ENCODE measurements around the gene HDAC10. TPM values are rescaled to one million over a fixed set of nuclear protein-coding genes. Genes with fewer than 3 reads are reported as not detected.

HDAC10 gene
- total RNA-seq, 1 donor from 2014 or later: 55.5 TPM

DNA sequence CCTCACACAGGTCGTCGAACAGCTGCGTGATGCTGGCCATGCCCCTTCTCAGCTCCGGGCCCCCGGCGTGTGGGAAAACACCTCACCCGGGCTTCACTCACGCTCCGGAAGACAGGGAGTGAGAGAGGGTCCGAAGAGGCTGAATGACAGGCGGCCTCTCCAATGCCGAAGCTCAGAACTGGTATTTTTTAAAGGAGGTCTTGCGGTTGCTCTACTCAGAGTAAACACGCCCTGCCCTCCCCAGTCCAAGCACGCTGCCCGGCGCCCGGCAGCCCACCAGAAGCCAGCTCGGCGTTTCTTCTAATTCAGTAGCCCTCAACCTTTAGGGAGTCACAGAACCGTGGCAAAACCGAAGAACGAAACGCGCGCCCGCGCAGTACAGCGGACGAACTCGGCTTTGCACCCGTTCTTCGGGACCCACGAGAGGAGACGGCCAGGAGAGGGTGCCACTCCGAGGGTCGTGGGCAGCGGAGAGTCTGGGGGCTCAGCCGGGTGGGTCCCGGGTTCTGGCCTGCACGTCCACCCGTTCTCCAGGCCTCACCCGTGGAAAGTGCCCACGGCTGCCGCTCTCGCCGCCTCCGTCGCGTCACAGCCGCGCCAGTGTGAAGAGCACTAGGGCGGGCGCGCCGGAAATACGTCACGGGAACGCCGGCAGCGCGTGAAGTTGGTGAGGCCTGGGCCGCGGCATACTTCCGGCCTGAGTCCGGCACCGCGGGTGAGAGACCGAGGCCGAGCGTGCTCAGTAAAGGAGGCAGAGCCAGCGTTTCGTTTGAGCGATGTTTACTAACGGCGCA lies 6.4 kb downstream of the HDAC10 start, which contains the start of gene TUBGCP6:
TSS of gene TUBGCP6 (minus strand) at position 604 of the 794 bp plus-strand sequence. CDS start at position 40, 564 bp downstream.
- no peak for DNase-seq (ENCODE audit: extremely low read depth, low read depth, low spot score)

DNA sequence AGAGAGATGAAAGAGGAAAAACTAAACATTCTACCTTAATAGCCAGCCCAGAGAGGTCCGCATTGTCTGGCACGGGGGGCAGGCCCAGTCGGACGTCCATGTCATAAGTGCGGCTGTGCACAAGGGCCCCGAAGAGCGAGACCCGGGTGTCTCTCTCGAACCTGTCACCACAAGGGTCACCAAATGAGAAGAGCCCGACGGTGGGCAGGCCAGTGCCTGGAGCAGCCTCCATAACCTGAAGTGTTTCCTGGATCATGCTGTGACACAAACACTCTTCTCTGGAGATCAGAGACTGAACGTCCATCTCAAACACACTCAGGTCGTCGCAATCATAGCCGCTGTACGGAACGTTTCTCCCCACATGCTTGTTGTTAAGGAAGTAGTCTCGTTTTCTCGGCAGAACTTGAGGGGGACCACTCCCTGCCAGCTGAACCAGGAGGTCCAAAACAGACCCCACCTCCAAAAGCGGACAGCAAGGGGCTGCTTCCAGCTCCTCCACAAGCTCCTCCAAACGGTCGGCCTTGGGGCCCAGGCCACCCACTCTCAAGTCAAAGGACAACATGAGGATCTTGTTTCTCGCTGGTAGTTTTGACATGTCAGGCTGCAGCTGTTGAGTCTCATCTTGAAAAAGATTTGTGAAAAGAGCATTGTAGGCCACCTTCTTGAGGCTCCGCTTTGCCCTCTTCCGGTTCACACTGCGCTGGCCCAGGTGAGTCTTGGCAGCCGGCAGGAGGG lies 7.2 kb downstream of the HDAC10 start:
- no peak for DNase-seq (ENCODE audit: extremely low read depth, low read depth, low spot score)

DNA sequence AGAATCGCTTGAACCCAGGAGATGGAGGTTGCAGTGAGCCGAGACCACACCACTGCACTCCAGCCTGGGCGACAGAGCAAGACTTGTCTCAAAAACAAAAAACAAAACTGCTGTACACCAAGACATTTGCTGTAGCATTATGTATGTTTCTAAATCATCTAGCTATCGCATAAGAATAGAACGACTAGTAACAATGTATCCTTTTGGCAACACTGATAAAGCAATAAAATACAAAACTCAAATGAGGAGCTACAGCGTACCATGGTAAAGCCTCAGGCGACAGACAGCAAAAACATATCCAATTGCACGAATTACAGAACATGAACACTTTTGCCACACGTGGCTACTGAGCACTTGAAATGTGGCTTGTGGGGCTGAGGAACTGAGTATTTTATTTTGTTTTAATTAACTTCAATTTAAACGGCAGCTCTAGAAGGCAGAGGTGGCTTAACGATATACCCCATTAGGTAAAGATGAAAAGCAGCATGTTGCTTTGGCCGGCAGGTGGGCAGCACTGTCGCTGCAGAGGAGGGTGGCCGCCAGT lies 8.6 kb downstream of the HDAC10 start:
- no peak for DNase-seq (ENCODE audit: extremely low read depth, low read depth, low spot score)

DNA sequence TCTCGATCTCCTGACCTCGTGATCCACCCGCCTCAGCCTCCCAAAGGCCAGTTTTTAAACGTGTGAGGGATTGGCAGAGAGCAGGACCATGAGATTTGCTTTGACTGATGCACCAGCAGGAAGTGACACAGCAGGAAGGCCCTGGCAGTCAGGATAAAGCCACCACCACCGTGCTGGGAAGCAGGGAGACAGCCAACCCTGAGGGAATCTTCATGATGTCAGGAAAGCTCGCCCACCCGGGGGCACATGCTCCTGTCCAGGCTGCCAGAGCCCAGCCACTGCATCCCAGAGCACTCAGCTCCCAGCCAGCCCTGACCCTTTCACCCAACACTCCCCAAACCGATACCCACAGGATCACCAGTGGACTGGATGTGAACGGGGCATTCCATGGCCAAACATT lies 12.3 kb downstream of the HDAC10 start:
- no peak for DNase-seq (ENCODE audit: extremely low read depth, low read depth, low spot score)

DNA sequence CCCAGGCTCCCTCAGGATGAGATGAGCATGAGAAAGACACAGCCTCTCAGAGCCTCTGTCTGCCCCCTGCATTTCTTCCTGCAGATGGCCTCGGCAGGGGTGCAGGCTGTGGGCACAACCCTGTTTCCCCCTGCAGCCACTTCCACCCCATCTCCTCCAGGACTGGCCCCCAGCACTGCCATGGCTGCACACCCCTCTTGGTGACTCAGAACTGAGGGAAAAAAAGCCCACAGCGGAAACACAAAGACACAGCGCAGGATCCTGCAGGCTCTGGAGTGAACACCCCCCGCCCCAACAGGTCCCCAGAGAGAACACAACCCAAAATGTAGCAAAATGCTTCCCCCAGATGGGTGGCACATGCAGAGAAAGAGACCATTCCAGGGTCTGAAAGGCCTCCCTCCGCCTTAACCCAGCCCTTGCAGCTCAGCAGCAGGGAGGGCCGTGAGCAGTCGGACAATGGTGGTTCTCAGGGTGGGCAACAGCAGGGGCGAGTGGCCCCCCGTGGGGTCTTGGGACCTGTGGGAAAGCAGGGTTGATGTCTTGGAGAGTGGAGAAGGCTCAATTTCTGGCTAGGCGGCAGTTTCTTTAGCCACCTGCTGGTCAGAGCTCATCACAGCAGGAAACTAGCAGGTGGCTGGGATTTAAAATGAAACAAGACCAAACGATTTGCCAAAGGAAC lies 14.2 kb downstream of the HDAC10 start:
- no peak for DNase-seq (ENCODE audit: extremely low read depth, low read depth, low spot score)

DNA sequence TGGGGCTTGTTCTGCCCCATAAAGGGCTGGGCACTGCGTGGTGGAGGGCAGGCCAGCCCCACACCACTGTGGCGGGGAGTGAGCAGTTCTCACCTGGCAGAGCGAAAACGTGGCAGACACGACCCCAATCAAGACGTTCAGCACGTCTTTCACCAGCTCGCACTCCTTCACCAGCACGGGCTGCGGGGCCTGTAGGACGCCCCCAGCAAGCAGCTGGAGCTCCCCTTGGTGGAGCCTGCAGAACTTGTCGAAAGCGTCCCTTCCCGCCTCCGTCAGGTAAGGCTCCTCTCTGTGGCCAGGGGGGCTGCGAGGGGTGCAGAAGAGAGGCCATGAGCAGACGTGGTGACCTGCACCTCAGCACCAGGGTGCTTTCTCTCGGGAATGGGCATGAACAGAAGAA lies 17.8 kb downstream of the HDAC10 start:
- no peak for DNase-seq (ENCODE audit: extremely low read depth, low read depth, low spot score)

DNA sequence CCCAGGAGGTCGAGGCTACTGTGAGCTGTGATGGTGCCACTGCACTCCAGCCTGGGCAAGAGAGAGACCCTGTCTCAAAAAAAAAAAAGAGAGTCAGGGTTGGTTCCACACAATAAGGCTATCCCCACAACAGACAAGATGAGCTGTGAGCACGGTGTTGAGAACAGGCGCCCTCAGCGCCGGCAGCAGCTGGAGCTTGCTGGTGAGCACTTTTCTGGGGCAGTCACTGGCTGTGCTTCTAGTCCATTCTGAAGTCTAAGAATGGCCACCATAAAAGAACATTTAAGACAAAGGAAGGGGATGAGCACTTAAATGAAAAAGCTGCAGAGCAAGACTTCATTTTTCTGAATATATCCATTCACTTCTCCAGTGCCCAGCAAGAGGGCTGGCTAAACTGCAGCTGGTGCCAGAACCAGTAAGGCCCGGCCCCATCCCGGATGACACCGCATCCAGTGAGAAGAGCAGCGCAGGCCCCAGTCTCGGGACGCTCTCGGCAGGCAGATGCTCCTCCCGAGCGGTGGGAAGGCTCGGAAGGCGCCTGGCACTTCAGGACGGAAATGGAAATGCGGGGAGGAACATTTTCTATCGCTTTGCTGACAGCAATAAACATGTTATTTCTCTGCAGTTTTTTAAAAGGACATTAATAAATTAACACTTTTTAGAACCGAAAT lies 18.4 kb downstream of the HDAC10 start:
- no peak for DNase-seq (ENCODE audit: extremely low read depth, low read depth, low spot score)

DNA sequence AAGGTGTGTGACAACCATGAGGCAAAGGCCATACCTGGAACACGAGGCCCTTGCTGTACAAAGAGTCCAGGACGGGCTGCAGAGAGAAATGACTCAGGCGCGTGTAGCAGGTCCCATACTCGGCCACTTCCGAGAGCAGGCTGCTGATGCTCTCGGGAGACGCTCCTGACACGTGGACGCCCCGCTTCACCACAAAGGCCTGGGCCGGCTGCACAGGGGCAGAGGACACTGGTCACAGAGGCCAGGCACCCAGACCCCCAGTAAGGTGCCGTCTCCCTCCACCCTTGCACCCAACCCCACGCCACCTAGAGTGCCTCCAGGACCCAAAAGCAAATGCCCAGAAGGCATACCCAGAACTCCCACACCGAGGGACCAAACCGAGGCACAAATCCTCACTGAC lies 21.7 kb downstream of the HDAC10 start:
- DNase-seq (ENCODE audit: extremely low read depth, low read depth, low spot score): no peak

DNA sequence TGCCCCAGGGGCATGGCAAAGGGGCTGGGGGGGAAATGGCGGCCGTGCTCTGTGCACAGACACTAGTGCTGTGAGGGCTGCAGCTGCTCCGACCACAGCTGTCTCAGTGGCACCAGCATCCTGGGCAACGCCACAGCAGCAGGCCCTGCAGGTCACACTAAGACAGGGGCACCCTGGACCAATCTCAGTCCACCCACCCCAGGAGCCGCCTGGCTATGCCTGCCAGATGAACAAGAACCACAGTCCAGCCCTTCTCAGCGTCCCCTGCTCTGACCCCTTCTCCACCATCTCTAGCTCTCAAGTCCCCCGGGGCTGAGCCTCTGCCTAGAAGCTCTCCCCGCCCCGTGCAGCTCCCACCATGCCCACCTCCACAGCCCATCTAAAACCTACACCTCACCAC lies 22.7 kb downstream of the HDAC10 start:
- no peak for DNase-seq (ENCODE audit: extremely low read depth, low read depth, low spot score)

DNA sequence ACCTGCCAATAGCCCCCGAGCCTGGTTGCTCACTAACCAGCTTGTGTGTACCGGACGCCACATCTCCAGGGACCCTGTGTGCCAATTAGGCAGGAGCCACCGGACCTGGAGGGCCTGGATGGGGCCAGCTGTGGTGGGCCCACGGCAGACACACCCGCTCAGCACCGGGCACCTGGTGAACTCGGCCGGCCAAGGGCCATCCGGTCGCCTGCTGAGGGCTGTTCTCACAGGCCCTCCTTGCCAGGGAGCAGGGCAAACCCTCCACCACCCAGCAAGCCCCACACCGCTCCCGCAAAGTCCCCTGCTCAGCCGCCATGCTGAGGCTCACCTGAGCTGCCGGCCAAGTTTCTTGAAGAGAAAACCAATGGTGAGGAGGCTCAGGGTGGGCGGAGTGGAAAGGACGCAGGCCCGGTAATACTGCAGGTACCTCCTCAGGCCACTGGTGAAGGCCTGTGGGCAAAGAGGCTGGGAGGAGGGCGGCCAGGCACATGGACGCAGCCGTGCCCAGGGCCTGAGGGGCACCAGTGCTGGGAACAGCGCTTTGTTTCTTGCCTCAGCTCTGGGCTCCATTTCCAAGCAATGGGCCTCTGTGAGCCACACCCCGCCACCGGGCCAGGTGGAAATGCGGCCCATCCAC lies 23.4 kb downstream of the HDAC10 start:
- DNase-seq (ENCODE audit: extremely low read depth, low read depth, low spot score): no peak

DNA sequence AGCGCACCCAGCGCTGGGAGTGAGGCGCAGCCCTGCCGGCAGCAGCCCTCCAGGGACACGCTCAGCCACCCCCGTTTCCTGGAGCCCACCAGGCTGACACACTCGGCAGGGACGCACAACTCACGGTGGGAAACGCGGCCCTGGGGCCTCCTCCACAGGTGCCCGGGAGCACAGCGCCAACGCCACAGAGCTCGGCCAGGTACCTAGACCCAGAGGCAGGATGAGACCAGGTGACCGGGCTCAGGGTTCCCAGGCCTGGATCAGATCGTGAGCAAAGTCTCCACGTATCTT lies 24.2 kb downstream of the HDAC10 start:
- no peak for DNase-seq (ENCODE audit: extremely low read depth, low read depth, low spot score)

DNA sequence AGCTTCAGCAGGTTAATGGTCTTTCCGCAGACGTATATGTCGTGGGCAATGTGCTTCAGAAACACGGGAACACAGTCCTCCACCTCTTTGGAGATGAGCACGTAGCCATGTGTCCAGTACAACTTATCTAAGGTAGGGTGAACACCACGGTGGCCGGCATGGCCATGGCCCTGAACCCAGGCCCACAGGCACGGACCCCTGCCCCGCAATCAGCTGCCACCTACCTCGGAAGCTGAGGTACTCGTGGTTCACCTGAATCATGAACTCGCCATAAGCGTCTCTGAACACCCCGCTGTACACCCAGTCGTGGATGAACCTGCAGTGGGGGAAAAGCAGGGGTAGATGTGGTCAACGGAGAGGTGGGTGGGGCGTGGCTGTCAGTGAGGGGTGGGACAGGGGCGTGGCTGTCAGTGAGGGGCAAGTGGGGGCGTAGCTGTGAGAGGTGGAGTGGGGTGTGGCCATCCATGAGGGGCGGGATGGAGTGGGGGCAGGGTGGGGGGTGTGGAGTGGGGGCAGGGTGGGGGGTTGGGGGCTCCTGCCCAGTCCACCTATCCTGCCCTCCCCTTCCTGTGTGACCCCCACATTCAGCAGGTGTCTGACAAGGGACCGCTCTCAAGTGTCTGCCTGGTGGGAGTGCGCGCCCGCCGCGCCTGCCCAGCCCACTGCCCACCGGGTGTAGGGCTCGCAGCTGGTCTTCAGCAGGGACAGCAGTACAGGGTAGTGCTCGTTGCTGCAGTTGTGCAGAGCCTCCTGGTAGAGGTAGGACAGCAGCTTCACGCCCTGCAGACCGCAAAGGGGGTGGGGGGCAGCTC lies 24.8 kb downstream of the HDAC10 start:
- DNase-seq (ENCODE audit: extremely low read depth, low read depth, low spot score): no peak

DNA sequence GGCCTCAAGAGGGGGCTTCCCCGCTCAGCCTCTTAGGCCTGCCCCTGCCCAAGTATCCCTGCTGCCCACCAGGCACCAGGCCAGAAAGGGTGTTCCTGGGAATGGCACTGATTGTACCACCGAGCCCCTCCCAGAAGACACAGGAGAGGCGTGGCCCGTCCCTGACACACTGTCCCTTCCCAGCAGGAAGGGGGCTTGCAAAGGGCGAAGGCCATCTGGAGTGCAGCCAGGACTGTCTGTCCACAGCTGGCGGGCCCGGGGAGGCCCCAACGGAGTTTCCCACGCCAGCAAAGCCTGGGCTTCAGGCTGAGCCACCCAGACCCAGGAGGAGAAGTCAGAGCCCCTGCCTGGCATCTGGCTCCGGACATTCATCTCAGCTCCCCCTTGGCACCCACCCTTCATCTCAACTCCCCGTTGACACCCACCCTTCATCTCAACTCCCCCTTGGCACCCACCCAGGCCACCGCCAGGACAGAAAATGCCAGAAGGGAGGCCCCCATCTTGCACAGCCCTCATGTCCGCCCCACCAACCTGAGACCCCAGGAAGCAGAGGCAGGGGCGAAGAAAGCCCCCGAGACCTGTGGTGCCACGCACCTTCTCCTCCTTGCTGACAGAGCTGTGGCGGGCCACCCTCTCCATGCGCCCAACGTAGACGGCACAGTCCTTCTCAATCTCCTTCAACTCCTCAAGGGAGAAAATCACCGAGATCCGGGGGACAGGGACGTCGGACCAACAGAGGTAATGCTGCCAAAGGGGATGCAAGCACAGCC lies 25.7 kb downstream of the HDAC10 start:
- DNase-seq (ENCODE audit: extremely low read depth, low read depth, low spot score): no peak

DNA sequence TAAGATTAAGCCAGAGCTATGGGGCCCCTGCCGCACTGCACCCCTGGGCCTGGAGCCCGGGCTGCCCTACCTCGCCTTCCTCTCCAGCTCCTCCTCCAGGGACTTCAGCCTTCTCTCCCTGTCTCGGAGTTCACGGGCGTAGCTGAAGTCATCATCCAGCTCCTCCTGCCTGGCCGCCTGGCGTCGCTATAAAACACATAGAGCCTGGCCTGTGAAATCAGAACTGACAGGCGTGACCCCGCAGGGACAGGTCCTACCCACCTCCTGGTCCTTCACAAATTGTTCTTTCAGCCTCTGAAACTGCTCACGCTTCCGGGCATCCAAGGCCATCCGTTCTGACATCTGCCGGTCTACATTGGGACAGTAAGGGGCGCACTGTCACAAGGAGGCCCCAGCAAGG lies 27.0 kb downstream of the HDAC10 start:
- DNase-seq (ENCODE audit: extremely low read depth, low read depth, low spot score): no peak

DNA sequence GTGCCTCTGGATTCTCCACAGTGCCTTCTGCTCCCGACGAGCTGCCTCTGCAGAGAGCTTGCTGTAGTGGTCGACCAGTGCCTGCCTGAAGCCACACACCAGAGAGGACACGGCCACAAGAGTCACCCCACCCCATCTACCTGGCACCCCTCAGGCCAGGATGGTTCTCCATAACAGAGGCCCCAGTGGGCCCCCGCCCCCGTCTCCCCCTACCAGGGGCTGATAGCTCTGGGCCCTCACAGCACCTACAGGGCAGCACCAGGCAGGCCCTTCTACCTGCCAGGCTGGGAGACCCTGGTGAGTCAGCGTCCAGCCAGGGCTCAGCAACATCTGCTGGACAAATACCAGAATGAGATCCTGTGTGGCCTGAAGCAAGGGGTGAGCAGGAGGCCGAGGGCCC lies 28.6 kb downstream of the HDAC10 start:
- DNase-seq (ENCODE audit: extremely low read depth, low read depth, low spot score): no peak

DNA sequence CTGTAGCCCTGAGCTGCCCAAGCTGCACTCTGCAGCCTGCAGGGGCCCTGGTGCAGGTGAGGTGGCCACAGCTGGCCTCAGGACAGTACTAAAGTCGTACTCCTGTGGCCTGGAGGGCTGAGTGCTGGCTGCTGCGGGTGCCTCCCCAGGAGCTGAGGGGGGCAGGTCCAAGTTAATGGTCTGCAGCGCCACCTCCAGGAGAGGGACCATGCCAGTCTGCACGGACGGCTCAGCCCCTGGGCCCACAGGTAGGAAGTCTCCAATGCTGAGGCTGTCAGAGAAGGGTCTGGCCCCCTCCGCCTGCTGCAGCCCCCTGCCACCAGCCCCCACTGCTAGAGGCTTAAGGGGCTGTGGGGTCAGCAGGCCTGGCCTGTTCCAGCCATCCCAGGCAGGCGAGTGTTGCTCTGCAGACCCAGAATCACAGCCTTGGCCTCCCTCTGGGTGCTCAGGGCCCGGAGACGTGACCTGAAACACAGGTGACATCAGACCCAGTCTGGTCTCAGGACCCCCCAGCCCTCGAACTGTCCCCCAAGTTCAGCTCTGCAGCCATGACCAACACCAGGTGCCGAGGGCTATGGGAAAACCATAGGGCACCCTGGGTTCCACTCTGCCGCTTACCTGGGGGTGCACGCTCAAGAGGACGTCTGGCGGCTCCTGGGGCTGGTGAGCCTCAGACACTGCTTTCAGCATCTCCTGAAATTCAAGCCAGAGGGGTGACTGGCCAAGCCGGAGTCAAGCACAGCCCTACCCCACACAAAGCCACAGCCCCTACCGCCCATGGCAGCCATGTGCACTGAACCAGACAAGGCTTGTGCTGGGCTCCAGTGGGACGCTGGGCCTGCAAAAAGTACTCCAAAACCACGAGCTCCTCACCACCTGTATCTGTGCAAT lies 29.4 kb downstream of the HDAC10 start:
- DNase-seq (ENCODE audit: extremely low read depth, low read depth, low spot score): no peak

DNA sequence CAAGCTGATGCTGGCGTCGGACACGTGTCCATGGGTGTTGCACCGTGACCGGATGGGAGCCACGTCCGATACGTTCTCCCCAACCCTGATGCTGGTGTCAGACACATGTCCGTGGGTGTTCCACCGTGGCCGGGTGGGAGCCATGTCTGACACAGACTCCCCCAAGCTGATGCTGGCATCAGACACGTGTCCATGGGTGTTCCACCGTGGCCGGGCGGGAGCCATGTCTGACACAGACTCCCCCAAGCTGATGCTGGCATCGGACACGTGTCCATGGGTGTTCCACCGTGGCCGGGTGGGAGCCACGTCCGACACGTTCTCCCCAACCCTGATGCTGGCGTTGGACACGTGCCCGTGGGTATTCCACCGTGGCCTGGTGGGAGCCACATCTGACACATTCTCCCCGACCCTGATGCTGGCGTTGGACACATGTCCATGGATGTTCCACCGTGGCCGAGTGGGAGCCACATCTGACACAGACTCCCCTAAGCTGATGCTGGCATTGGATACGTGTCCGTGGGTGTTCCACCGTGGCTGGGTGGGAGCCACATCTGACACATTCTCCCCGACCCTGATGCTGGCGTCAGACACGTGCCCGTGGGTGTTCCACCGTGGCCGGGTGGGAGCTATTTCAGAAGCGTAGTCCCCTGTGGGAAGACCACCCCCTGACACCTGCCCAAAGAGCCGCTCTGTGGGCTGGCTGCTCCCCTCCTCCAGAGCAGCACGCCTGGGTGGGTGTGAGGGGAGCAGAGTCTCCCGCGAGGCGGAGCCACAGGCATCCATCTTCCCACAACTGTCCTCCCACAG lies 30.3 kb downstream of the HDAC10 start:
- DNase-seq (ENCODE audit: extremely low read depth, low read depth, low spot score): no peak
